RCC 7860 (cell line): ENCODE results near the gene U2AF2.
A peak's percentile ranks its signal among the peaks of the same experiment; 100 is the strongest.

Experiments used
- DNase-seq: peaks from one replicate; pipeline ENCODE4 v3.0.0-alpha.2; 2015; ENCODE audit warnings: low spot score
- FAIRE-seq: peaks from 2 replicates; lab custom pipeline; 2012; peaks lifted over from hg19 to GRCh38; lab: Jason Lieb, UNC

U2AF2 gene

GRCh38 chr19:55687281-55688201, 32.7 kb downstream of the U2AF2 start:
- FAIRE-seq: no peak

GRCh38 chr19:55688422-55689218, 33.8 kb downstream of the U2AF2 start:
- DNase-seq: no peak
- FAIRE-seq: no peak

More at GRCh38 chr19:55687281-55688201, 32.7 kb downstream of the U2AF2 start:
- no peak for DNase-seq

- FAIRE-seq (no peak), DNase-seq (no peak)
Measured at GRCh38 chr19:55689411-55690108, 34.7 kb downstream of the U2AF2 start.

GRCh38 chr19:55690109-55690768, 35.4 kb downstream of the U2AF2 start:
- peak; percentile 27 for DNase-seq
- no peak for FAIRE-seq

GRCh38 chr19:55690769-55691545, 36.1 kb downstream of the U2AF2 start:
- DNase-seq: no peak
- no peak for FAIRE-seq

GRCh38 chr19:55691561-55692481, 37.0 kb downstream of the U2AF2 start:
- no peak for DNase-seq
- FAIRE-seq: no peak

GRCh38 chr19:55692681-55693081, 37.8 kb downstream of the U2AF2 start:
- no peak for FAIRE-seq
- DNase-seq: no peak

GRCh38 chr19:55693336-55693974, 38.6 kb downstream of the U2AF2 start:
- DNase-seq (no peak), FAIRE-seq (no peak)

GRCh38 chr19:55694241-55694655, 39.4 kb downstream of the U2AF2 start:
- no peak for FAIRE-seq
- no peak for DNase-seq

GRCh38 chr19:55694656-55695491, 40.0 kb downstream of the U2AF2 start:
- DNase-seq (no peak), FAIRE-seq (no peak)

- DNase-seq (no peak), FAIRE-seq (no peak)
Measured at GRCh38 chr19:55695511-55696290, 40.9 kb downstream of the U2AF2 start.

- FAIRE-seq: no peak
- DNase-seq: no peak
Measured at GRCh38 chr19:55696301-55697068, 41.6 kb downstream of the U2AF2 start.

GRCh38 chr19:55697069-55697440, 42.2 kb downstream of the U2AF2 start:
- no peak for DNase-seq
- no peak for FAIRE-seq

GRCh38 chr19:55697698-55698097, 42.9 kb downstream of the U2AF2 start:
- DNase-seq (no peak), FAIRE-seq (no peak)

- FAIRE-seq (no peak), DNase-seq (no peak)
Measured at GRCh38 chr19:55698256-55698655, 43.4 kb downstream of the U2AF2 start.

GRCh38 chr19:55699221-55699620, 44.4 kb downstream of the U2AF2 start:
- no peak for FAIRE-seq
- DNase-seq: no peak
